Prostate gland (tissue), 2 donors: ENCODE measurements around the gene LFNG. TPM values are rescaled to one million over a fixed set of nuclear protein-coding genes. Genes with fewer than 3 reads are reported as not detected.

Source experiments
- DNase-seq: peaks from one replicate; pipeline ENCODE4 v3.0.0-alpha.2; 2019; ENCODE audit warnings: low spot score
- H3K27ac ChIP-seq, 2 donors: fragments of 200-600 bp; sonication (generic); 2 replicates each; pipeline ENCODE4 v1.5.1; 2017 to 2019
- H3K27me3 ChIP-seq: fragments of 200-600 bp; sonication (generic); replicated peaks from 2 replicates; pipeline ENCODE4 v1.5.1; 2019; ENCODE audit not compliant: insufficient read depth
- H3K36me3 ChIP-seq, 2 donors: fragments of 200-600 bp; sonication (generic); 1 replicate in 1 of 2; 2 replicates in 1 of 2; pipeline versions ENCODE4 v1.5.1 to v1.8.1; 2017 to 2019
- H3K4me1 ChIP-seq: fragments of 200-600 bp; sonication (generic); replicated peaks from 2 replicates; pipeline ENCODE4 v1.5.1; 2019
- H3K4me3 ChIP-seq, 2 donors: fragments of 200-600 bp; sonication (generic); 2 replicates each; pipeline ENCODE4 v1.5.1; 2017 to 2019
- H3K9me3 ChIP-seq: fragments of 200-600 bp; sonication (generic); 2 replicates; pipeline ENCODE4 v1.5.1; 2017
- CTCF ChIP-seq, 4 experiments: fragments of 200-600 bp in 2 of 4; fragments of 450-650 bp in 2 of 4; sonication (generic) in 2 of 4; IDR thresholded peaks; 1 replicate in 3 of 4; 2 replicates in 1 of 4; pipeline ENCODE4 v1.5.1; 2016 to 2019; ENCODE audit warnings: antibody characterized with exemption in 4 of 4, mild to moderate bottlenecking in 2 of 4, moderate library complexity in 2 of 4
- POLR2A ChIP-seq: fragments of 450-650 bp; IDR thresholded peaks from one replicate; pipeline ENCODE4 v1.6.1; 2016; ENCODE audit warnings: antibody characterized with exemption, mild to moderate bottlenecking
- POLR2AphosphoS5 ChIP-seq: sonication (generic); formaldehyde crosslinking; IDR thresholded peaks from one replicate; pipeline ENCODE4 v1.6.1; 2017; ENCODE audit warnings: antibody characterized with exemption
- WGBS: methylation state at CpG from one replicate; pipeline ENCODE4 v1.1.5; 2018; 5-methylcytosine and 5-hydroxymethylcytosine counted together
- intact Hi-C: fragments of 100-400 bp; cut with DNase I; formaldehyde crosslinking; loops from one replicate; pipeline ENCODE4 v1.14.2; 2022
- total RNA-seq, 2 donors: library from RNA; depleted of rRNA; stranded (reverse); fragments of >200 nt; gene quantifications; one replicate each; pipeline ENCODE4 v1.1.0, GENCODE V29; 2016

The LFNG gene
- total RNA-seq, 2 donors from 2014 or later: 45.6 to 51.7 TPM

- peaks cover 5 to 7% of the 10 kb centered on the region in 2 donors for H3K36me3 ChIP-seq
- peaks cover 9% of the 10 kb centered on the region for H3K4me1 ChIP-seq
- TF ChIP-seq CTCF (IDR thresholded peaks at IDR 0.05): no peak
- TF ChIP-seq POLR2A: no peak
- no peak for TF ChIP-seq POLR2AphosphoS5
- WGBS: 96% methylated on average over 8 of the region's 8 CpGs
- no peaks in the 10 kb centered on the region for H3K27me3 ChIP-seq
- H3K4me3 ChIP-seq: no peak overlapping the region
- no peaks in the 10 kb centered on the region for H3K9me3 ChIP-seq
- intact Hi-C loops: no loop called here
- H3K27ac ChIP-seq: no peak overlapping the region
- no peak for DNase-seq
Observed at GRCh38 chr7:2551418-2551817, 31.8 kb downstream of the LFNG start.

- H3K27me3 ChIP-seq: no peaks in the 10 kb centered on the region
- H3K4me3 ChIP-seq: no peak overlapping the region
- H3K9me3 ChIP-seq: no peaks in the 10 kb centered on the region
- TF ChIP-seq POLR2A (no peak), POLR2AphosphoS5 (no peak), CTCF (IDR thresholded peaks at IDR 0.05) (no peak)
- DNase-seq: no peak
- no peaks in the 10 kb centered on the region for H3K36me3 ChIP-seq
- intact Hi-C loops: no loop called here
- 94% methylated on average over 10 of the region's 10 CpGs for WGBS
- peaks cover 9% of the 10 kb centered on the region for H3K4me1 ChIP-seq
- peak overlapping the region in 1 of 2 donors; percentile 95 for H3K27ac ChIP-seq
Observed at GRCh38 chr7:2553108-2553507, 33.5 kb downstream of the LFNG start.

- TF ChIP-seq POLR2AphosphoS5 (peak; percentile 57), CTCF (IDR thresholded peaks at IDR 0.05) (no peak)
- Histone ChIP-seq H3K4me1 (peaks cover 9% of the 10 kb centered on the region), H3K36me3 (no peaks in the 10 kb centered on the region), H3K9me3 (no peaks in the 10 kb centered on the region), H3K27me3 (no peaks in the 10 kb centered on the region), H3K4me3 (peak overlapping the region; percentile 79 to 93), H3K27ac (peak overlapping the region; percentile 95 to 99)
- DNase-seq: peak; percentile 40
- WGBS: 41% methylated on average over 16 of the region's 16 CpGs
- intact Hi-C loops: no loop called here
Observed at GRCh38 chr7:2553831-2554581, 34.4 kb downstream of the LFNG start.

- intact Hi-C loops: no loop called here
- WGBS: 2% methylated on average over 12 of the region's 12 CpGs
- peaks cover 9% of the 10 kb centered on the region for H3K4me1 ChIP-seq
- TF ChIP-seq POLR2AphosphoS5 (no peak), POLR2A (no peak), CTCF (IDR thresholded peaks at IDR 0.05) (no peak)
- no peak for DNase-seq
- H3K27me3 ChIP-seq: no peaks in the 10 kb centered on the region
- H3K9me3 ChIP-seq: no peaks in the 10 kb centered on the region
- H3K36me3 ChIP-seq: no peaks in the 10 kb centered on the region
- peak overlapping the region; percentile 79 to 93 for H3K4me3 ChIP-seq
- H3K27ac ChIP-seq: peak overlapping the region; percentile 95 to 99
Observed at GRCh38 chr7:2554661-2555111, 35.1 kb downstream of the LFNG start.
